Keratinocyte (primary cell): ENCODE data around the gene NDRG3. TPM values are rescaled to one million over a fixed set of nuclear protein-coding genes. Genes with fewer than 3 reads are reported as not detected.

Experiments used
- DNase-seq: peaks from one replicate; pipeline ENCODE4 v3.0.0-alpha.2; 2011; ENCODE audit warnings: low read depth, missing footprints, low spot score
- FAIRE-seq: peaks from 2 replicates; lab custom pipeline; 2011; peaks lifted over from hg19 to GRCh38; lab: Jason Lieb, UNC
- H2AFZ ChIP-seq: 2 replicates; pipeline ENCODE4 v1.6.0; 2012; ENCODE audit warnings: low read length, control low read depth, inconsistent platforms; ENCODE audit not compliant: control insufficient read depth
- H3K27ac ChIP-seq: 2 replicates; pipeline ENCODE4 v1.5.1; 2011; ENCODE audit warnings: low read length; ENCODE audit not compliant: control insufficient read depth, insufficient read depth
- H3K27me3 ChIP-seq: 3 replicates; pipeline ENCODE4 v1.6.0; 2011; ENCODE audit warnings: low read length; ENCODE audit not compliant: control insufficient read depth, insufficient read depth; ENCODE audit errors: extremely low read depth
- H3K36me3 ChIP-seq, 2 experiments: 2 replicates in 1 of 2; 3 replicates in 1 of 2; pipeline ENCODE4 v1.5.1; 2011; ENCODE audit warnings: low read length in 2 of 2, mild to moderate bottlenecking in 1 of 2; ENCODE audit not compliant: control insufficient read depth in 2 of 2, insufficient read depth in 2 of 2; ENCODE audit errors: extremely low read depth in 1 of 2
- H3K4me1 ChIP-seq: 3 replicates; pipeline ENCODE4 v1.5.1; 2011; ENCODE audit warnings: low read length; ENCODE audit not compliant: control insufficient read depth, insufficient read depth; ENCODE audit errors: extremely low read depth
- H3K4me2 ChIP-seq: 3 replicates; pipeline ENCODE4 v1.6.0; 2011; ENCODE audit warnings: low read depth, low read length; ENCODE audit not compliant: control insufficient read depth, insufficient read depth; ENCODE audit errors: extremely low read depth
- H3K4me3 ChIP-seq, 3 experiments: fragments of 200-600 bp in 1 of 3; sonication (generic) in 1 of 3; 2 replicates in 2 of 3; 3 replicates in 1 of 3; pipeline ENCODE4 v1.5.1; 2011 to 2016; ENCODE audit warnings: low read length in 3 of 3, mild to moderate bottlenecking in 3 of 3, control low read depth in 2 of 3, inconsistent platforms in 1 of 3, low read depth in 1 of 3, mixed read lengths in 1 of 3, mixed run types in 1 of 3, moderate library complexity in 1 of 3; ENCODE audit not compliant: control insufficient read depth in 2 of 3, insufficient read depth in 2 of 3; ENCODE audit errors: extremely low read depth in 1 of 3
- H3K79me2 ChIP-seq: 2 replicates; pipeline ENCODE4 v1.6.0; 2012; ENCODE audit warnings: low read length; ENCODE audit not compliant: control insufficient read depth, insufficient read depth
- H3K9ac ChIP-seq: 3 replicates; pipeline ENCODE4 v1.6.0; 2011; ENCODE audit warnings: low read length; ENCODE audit not compliant: control insufficient read depth, insufficient read depth; ENCODE audit errors: extremely low read depth
- H3K9me1 ChIP-seq: 3 replicates; pipeline ENCODE4 v1.6.0; 2011; ENCODE audit warnings: low read length; ENCODE audit not compliant: control insufficient read depth, insufficient read depth; ENCODE audit errors: extremely low read depth
- H3K9me3 ChIP-seq: 2 replicates; pipeline ENCODE4 v1.5.1; 2012; ENCODE audit warnings: low read depth, low read length; ENCODE audit not compliant: control insufficient read depth
- H4K20me1 ChIP-seq: 3 replicates; pipeline ENCODE4 v1.6.0; 2011; ENCODE audit warnings: low read length; ENCODE audit not compliant: control insufficient read depth, insufficient read depth; ENCODE audit errors: extremely low read depth
- CTCF ChIP-seq, 3 experiments: IDR thresholded peaks in 1 of 3; conservative IDR thresholded peaks in 1 of 3; optimal IDR thresholded peaks in 1 of 3; 2 replicates in 2 of 3; 3 replicates in 1 of 3; pipeline versions ENCODE3 to v1.5.1; 2011; ENCODE audit warnings: low read length in 3 of 3, mild to moderate bottlenecking in 3 of 3, moderate library complexity in 2 of 3, control low read depth in 1 of 3, inconsistent platforms in 1 of 3; ENCODE audit not compliant: insufficient read depth in 2 of 3; ENCODE audit errors: extremely low read depth in 1 of 3
- EZH2 ChIP-seq: IDR thresholded peaks from one replicate; pipeline ENCODE4 v1.6.1; 2012; ENCODE audit warnings: inconsistent platforms, mild to moderate bottlenecking, low read length, moderate library complexity
- dilution Hi-C: fragments of 300-500 bp; cut with MboI; formaldehyde crosslinking; loops from one replicate; pipeline ENCODE4 v1.7.0; 2020; ENCODE audit warnings: low sequenced_read_pairs; ENCODE audit not compliant: extremely low pct_ligation_motif_present
- polyA plus RNA-seq, 5 experiments: library from polyadenylated mRNA; depleted of rRNA in 3 of 5; stranded (reverse) in 3 of 5; stranded (forward) in 1 of 5; unstranded in 1 of 5; fragments of >200 nt; gene quantifications; 1 replicate in 1 of 5; 2 replicates in 3 of 5; 3 replicates in 1 of 5; pipeline versions ENCODE4 v1.2.1 to v1.2.3, GENCODE V29; 2011 to 2012; ENCODE audit warnings: missing spikeins in 2 of 5, low read depth in 1 of 5, low replicate concordance in 1 of 5

NDRG3 gene
- polyA plus RNA-seq, 1 donor (not counting 4 experiments of a cell fraction or from before 2014, with no cell fraction given), result 44.1 TPM

- H3K4me2 ChIP-seq, result no peak overlapping the region
- H3K4me1 ChIP-seq, result peaks cover 6% of the 10 kb centered on the region
- H3K9me1 ChIP-seq, result no peaks in the 10 kb centered on the region
- no peak overlapping the region for H2AFZ ChIP-seq
- H3K4me3 ChIP-seq, result no peak overlapping the region
- no peak overlapping the region for H3K9ac ChIP-seq
- H3K27me3 ChIP-seq, result no peaks in the 10 kb centered on the region
- DNase-seq (no peak), FAIRE-seq (no peak)
- H3K79me2 ChIP-seq, result peaks cover 7% of the 10 kb centered on the region
- peaks cover 0 to 3% of the 10 kb centered on the region in 2 experiments for H3K36me3 ChIP-seq
- TF ChIP-seq CTCF (optimal IDR thresholded peaks at IDR 0.05 in 1 of 3, IDR thresholded peaks at IDR 0.05 in 1 of 3, conservative IDR thresholded peaks at IDR 0.05 in 1 of 3; ENCODE audit: extremely low read depth in 1 of 3, insufficient read depth in 2 of 3, low read length in 3 of 3) (no peak), EZH2 (no peak)
- H3K27ac ChIP-seq, result no peak overlapping the region
- dilution Hi-C loops, result no loop called here
- no peaks in the 10 kb centered on the region for H3K9me3 ChIP-seq
- no peaks in the 10 kb centered on the region for H4K20me1 ChIP-seq
Measured at GRCh38 chr20:36777576-36777975, 31.7 kb upstream of the NDRG3 start.

GRCh38 chr20:36777167-36777566 lies 31.3 kb upstream of the NDRG3 start:
- Histone ChIP-seq H3K27ac (no peak overlapping the region), H3K79me2 (peaks cover 9% of the 10 kb centered on the region), H3K4me2 (no peak overlapping the region), H2AFZ (no peak overlapping the region), H3K4me3 (no peak overlapping the region), H3K9ac (no peak overlapping the region), H3K36me3 (peaks cover 0 to 3% of the 10 kb centered on the region in 2 experiments), H3K4me1 (peaks cover 8% of the 10 kb centered on the region), H3K9me1 (no peaks in the 10 kb centered on the region), H3K9me3 (no peaks in the 10 kb centered on the region), H4K20me1 (no peaks in the 10 kb centered on the region), H3K27me3 (no peaks in the 10 kb centered on the region)
- TF ChIP-seq EZH2, result no peak
- no peak for TF ChIP-seq CTCF (optimal IDR thresholded peaks at IDR 0.05 in 1 of 3, IDR thresholded peaks at IDR 0.05 in 1 of 3, conservative IDR thresholded peaks at IDR 0.05 in 1 of 3; ENCODE audit: extremely low read depth in 1 of 3, insufficient read depth in 2 of 3, low read length in 3 of 3)
- DNase-seq, result no peak
- FAIRE-seq, result no peak
- dilution Hi-C loops, result no loop called here
